KOPT-K1 (cell line): Measurements from ENCODE around the gene NRP1.

Experiments used
- H3K27ac ChIP-seq: fragments of 200-600 bp; sonication (generic); 2 replicates; pipeline ENCODE4 v1.5.1; 2016; ENCODE audit warnings: antibody characterized with exemption, mild to moderate bottlenecking, low read depth, low read length; ENCODE audit not compliant: poor library complexity, severe bottlenecking
- H3K36me3 ChIP-seq: fragments of 200-600 bp; sonication (generic); 2 replicates; pipeline ENCODE4 v1.5.1; 2017; ENCODE audit warnings: antibody characterized with exemption, mild to moderate bottlenecking, low read length, moderate library complexity; ENCODE audit not compliant: insufficient read depth
- H3K9me3 ChIP-seq: fragments of 200-600 bp; sonication (generic); 2 replicates; pipeline ENCODE4 v1.5.1; 2017; ENCODE audit warnings: antibody characterized with exemption, low read length, mild to moderate bottlenecking; ENCODE audit not compliant: insufficient read depth, poor library complexity, severe bottlenecking

Gene NRP1

DNA sequence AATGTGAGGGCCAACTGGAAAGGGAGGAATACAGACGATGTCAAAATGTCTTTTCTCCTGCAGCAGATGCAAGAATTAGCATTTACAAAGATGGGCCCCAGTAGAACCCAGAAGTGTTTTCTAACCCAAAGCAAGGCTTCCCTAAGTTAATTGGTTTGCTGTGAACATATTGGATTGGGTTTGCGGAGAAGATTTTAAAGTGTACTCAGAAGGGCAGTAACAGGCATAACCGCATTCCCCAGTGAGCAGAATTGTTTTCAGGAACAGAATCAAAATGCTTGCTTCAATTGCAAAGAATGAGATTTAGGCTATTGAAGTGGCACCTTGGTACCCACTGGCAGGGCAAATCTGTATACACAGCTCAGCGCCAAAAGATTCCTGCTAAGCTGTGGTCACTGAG, 78.0 kb downstream of the NRP1 start:
- Histone ChIP-seq H3K36me3 (no peaks in the 10 kb centered on the region), H3K9me3 (no peaks in the 10 kb centered on the region), H3K27ac (no peak overlapping the region)

DNA sequence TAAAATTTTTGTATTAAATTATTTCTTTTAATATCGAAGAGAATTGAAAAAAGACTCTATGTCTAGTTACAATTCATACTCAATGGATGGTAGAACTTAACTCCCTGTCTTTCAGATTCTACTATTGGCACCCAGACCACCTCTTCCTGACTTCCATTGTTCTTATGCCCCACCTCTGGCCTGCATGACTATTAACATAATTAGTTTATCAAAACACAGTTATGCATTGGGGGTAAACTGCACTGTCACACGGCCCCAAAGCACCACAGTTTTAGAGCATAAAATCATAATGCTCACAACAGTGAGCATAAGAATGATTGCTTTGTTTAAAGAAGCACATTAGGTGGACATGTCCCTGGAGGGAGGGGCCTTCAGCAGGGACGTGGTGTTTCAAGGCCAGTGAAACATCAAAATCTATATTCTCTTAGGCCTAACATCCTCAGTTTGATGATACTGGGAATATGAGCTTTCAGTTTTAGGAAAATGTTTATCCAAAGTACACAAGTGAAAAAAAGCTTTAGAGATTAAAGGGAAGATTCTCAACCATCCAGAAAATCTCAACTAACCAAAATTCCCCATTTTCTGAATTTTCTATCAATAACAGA, 79.8 kb downstream of the NRP1 start:
- H3K27ac ChIP-seq = no peak overlapping the region
- no peaks in the 10 kb centered on the region for H3K9me3 ChIP-seq
- H3K36me3 ChIP-seq = no peaks in the 10 kb centered on the region

DNA sequence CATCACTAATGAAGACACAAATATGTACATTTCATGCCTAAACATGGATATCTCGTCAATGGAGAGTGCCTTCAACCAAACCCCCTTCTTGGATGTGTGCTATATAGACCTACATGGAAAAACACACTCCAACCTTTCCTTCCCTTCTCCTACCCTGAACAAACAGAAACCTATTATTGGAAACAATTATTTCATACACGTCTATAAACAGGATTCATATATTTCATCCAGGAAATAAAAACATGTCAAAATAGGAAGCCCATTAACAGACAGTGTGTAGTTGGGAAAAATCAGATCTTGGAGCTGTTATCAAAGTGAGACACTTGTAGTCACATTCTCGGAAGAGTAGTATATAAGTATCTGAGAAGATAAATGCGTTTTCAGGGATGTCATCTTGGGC, 81.1 kb downstream of the NRP1 start:
- H3K36me3 ChIP-seq = no peaks in the 10 kb centered on the region
- no peak overlapping the region for H3K27ac ChIP-seq
- no peaks in the 10 kb centered on the region for H3K9me3 ChIP-seq

DNA sequence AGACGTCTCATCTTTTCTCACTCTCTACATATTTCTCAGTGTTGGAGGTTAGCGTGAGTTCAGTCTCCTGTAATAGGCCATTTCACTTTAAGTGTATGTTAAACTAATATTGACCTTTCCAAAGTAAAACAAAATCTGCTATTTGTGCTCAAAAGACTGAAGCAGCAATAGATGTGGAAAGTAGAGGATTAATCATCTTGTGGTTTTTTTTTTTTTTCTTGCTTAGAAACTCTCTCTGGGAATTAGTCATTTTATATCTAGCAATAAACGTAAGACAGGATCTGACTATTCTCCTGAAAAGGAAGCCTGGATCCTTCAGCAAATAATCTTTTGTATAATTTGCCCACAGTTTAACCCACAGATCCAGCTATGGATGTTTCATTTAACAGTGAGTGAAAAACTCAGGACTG, 81.7 kb downstream of the NRP1 start:
- Histone ChIP-seq H3K9me3 (no peaks in the 10 kb centered on the region), H3K27ac (no peak overlapping the region), H3K36me3 (no peaks in the 10 kb centered on the region)

DNA sequence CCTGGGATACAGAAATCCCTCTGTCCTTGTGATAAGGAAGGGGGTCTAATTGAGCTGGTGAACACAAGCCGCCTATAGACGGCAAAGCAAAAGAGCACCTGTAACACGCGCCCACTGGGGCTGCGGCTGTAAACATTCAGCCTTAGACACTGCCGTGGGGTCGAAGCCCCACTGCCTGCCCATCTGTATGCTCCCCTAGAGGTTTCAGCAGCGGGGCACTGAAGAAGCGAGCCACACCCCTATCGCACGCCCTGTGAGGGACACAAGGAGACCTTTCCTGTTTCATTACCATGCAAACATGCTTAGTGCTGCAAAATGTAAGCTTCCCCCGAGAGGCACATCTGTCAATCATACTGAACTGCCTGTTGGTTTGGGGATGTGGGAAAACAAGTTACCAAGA, 82.1 kb downstream of the NRP1 start:
- Histone ChIP-seq H3K36me3 (no peaks in the 10 kb centered on the region), H3K27ac (no peak overlapping the region), H3K9me3 (no peaks in the 10 kb centered on the region)

DNA sequence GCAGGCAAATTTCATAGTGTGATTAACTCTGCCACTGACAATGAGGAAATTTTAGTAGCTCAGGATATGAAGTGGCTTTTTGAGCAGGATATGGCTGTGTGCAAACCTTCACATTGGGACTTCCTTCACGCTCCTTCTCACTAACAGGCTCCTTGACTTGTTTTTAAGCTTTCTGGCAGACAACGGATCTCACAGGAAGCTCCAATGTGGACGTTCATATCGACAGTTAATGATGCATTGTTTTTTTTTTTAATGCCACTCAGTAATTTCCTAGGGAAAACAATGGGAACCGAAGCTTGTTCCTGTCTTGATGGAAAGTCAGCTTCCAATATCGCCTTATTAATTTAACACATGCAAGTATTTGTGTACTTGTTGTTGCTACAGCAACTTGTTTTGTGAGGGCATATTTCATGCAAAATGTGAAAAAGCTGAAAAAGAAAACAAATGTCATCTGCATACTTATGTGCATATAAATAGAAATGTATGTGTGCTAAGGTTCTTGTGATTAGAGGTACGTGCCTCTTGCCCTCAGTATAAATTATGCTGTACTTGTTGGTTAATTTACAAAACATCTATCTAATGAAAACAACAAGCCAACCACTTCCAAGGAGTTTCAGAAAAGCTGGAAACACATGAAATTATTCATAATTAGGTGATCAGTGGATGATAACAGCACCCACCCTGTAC, 84.7 kb downstream of the NRP1 start:
- Histone ChIP-seq H3K27ac (no peak overlapping the region), H3K36me3 (no peaks in the 10 kb centered on the region), H3K9me3 (no peaks in the 10 kb centered on the region)

DNA sequence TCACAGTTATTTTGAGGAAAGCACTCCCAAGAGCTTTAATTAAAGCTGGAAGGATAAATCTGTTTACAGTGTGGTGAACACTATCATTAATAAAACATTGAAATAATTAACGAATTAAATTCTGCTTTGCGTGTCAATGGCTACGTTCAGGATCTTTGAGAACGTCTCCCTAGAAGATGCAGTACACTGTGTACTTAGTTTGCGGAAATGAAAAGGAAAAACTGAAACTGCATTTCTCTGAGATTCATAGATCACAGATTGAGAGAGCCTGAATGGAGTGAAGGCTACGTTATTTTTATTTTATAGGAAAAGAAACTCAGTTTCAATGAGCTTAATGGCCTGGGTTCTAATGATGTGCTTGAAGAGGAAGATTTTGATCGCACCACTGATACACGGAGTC, 85.3 kb downstream of the NRP1 start:
- no peak overlapping the region for H3K27ac ChIP-seq
- no peaks in the 10 kb centered on the region for H3K36me3 ChIP-seq

DNA sequence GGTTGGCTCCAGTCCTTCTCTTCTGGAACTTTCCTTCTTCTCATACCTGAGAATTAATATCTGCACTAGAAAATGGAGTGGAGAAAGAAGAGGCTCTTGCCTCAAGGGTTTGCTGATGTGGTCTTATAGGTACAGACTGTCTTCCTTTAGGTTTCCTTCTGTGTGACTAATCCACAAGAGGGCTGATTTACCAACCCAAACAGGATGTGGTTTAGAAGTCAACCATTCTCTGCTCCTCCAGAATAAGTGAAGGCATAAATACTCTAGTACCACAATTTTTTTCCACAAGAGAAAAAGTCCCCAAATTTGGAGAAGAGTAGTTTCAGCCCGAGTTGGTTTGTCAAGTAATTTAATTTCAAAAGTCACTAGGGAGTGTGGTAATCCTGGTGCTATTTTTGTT, 85.8 kb downstream of the NRP1 start:
- Histone ChIP-seq H3K27ac (no peak overlapping the region), H3K36me3 (no peaks in the 10 kb centered on the region)

More for the DNA sequence above, 85.3 kb downstream of the NRP1 start:
- no peaks in the 10 kb centered on the region for H3K9me3 ChIP-seq

DNA sequence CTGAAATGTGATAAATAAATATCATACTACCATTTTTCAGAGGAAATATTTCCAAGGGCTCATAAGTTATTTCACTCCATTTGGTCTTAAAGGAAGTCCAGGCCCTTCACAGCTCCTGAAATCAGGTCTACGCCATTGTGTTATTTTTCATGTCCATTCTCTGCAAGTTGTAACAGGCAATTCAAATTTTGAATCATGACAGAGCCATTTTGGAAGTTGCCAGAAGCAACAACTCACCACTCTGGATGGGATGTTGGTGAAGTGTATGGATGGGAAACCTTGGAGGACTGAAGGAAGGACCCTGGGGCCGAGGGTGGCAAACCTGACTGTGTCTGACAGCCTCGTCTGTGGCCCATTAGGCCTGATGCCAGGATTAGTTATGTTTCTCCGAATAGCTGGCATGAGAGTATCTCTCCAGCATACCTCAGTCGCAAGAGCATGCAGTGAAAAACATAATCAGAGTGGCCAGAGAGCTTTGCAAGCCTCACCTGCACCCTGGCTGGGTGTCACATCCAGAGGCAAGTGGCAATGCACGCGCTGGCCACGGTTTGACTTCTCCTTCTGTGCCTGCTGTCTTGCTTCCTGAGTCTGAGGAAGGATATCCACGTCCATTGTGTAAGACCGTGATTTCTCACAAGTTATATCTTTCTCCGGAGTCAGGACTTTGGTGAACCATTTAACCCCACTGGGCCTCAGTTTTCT, 87.1 kb downstream of the NRP1 start:
- Histone ChIP-seq H3K27ac (no peak overlapping the region), H3K36me3 (no peaks in the 10 kb centered on the region), H3K9me3 (no peaks in the 10 kb centered on the region)

More for the DNA sequence above, 85.8 kb downstream of the NRP1 start:
- no peaks in the 10 kb centered on the region for H3K9me3 ChIP-seq

DNA sequence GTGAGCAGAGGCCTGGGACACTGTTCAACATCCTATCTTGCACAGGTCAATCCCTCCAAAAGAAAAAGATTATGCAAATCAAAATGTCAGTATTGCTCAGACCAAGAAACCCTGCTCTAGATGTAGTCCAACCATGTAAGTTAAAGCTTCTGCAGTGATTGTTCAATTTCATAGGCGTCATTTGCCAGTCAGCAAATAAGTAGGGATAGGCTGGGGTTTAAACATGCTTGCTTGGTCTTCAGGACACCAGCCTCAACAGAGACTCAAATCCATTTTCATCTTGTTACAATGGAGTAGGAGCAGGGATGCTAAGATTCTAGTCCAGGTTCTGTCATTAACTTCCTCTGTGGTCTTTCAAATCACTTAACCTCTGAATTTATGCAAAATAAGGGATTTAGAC, 89.1 kb downstream of the NRP1 start:
- no peaks in the 10 kb centered on the region for H3K36me3 ChIP-seq
- H3K9me3 ChIP-seq = no peaks in the 10 kb centered on the region
- no peak overlapping the region for H3K27ac ChIP-seq

DNA sequence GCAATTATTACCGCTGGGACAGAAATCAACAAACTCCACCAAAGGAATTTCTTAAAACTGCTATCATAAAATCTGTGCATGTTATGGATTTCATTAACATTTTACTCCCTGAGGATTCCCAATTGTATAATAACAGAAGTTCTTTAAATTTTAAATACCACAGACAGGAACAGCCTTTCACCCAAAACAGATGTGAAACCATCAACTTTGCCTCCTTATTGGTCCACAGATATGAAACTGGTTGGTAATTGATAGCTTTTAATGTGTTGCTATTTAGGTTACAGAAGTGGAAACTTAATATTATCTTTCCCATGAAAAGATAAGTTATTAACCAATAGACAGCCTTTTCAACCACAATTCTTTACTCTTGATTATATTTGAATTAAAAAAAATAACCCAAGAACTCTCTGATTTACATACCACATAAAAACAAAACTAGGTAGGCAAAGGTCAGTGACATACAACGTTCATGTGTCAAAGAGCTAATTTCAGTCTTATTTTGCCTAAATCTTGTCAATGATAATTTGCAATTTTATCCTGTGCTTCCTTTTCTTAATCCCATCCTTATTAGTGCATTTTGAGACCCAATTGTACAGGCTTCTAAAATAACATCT, 90.0 kb downstream of the NRP1 start:
- no peak overlapping the region for H3K27ac ChIP-seq
- H3K36me3 ChIP-seq = no peaks in the 10 kb centered on the region
- no peaks in the 10 kb centered on the region for H3K9me3 ChIP-seq

DNA sequence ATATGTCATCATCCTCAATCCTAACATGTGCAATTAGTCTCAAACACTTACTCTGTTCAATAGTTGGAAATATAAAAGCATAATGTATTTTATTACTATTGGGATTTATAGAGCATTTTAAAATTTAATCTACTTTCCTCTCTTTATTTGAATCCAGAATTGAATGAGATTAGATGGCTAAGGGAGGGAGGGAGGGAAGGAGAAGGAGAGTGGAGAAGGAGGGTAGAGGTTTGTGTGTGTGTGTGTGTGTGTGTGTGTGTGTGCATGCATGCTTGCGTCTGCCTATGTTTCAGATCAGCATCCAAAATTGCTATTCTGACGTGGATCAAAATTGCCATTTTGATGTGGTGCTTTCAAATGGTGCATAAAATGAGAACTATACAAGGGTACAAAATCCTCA, 90.8 kb downstream of the NRP1 start:
- Histone ChIP-seq H3K36me3 (no peaks in the 10 kb centered on the region), H3K9me3 (no peaks in the 10 kb centered on the region), H3K27ac (no peak overlapping the region)

DNA sequence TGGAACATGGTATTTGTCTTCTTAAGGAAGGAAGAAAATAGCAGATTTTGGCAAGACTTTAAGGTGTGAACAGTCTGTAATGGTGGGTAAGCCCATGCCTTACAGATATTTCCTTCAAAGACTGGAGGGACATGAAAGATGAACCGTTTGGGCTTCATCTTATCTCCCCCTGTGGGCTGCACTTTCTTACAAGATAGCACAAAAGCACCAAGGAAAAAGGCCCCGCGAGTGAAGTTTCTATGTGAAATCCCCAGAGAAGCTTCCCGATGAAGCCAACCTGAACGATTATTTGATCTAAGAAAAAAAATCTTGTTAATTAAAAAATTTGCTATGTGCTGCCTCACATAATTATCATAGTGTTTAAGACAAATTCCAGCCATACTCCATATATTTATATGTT, 91.5 kb downstream of the NRP1 start:
- Histone ChIP-seq H3K27ac (no peak overlapping the region), H3K9me3 (no peaks in the 10 kb centered on the region), H3K36me3 (no peaks in the 10 kb centered on the region)

DNA sequence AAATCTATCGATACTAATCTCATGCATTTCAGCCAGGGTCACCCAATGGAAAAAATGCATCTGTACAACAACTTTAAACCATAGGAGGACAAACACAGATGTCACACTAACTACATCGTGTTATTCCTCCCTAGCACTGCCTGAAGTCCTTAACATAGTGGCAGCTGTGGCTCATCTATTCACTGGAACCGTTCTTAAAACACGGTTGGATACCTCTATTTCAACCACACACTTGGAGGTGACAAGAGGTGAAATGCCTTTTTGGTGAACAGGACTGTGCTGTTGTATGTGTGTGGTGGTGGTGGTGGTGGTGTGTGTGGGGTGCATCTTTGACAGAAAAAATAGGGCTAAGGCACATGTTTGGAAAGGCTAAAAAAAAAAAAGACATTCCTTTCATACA, 93.1 kb downstream of the NRP1 start:
- no peaks in the 10 kb centered on the region for H3K36me3 ChIP-seq
- no peaks in the 10 kb centered on the region for H3K9me3 ChIP-seq
- H3K27ac ChIP-seq = no peak overlapping the region

DNA sequence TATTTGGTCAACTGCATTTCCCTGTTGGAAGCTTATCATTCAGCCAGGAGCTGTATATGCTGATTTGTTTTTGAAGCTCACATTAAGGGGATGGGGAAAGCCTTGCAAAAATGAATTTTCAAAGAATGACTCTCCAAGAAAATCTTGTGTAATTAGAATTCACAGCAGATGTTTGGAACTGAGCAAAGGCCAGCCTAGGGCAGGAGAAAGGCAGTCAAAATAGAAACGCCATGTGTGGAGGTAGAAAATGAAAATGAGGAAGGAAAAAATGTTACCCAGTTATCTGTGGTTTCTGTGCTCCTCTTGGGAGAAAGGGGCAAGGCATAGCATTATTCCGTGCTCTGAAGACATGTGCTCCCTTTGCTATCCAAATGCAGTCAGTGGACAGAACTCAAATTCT, 93.5 kb downstream of the NRP1 start:
- H3K9me3 ChIP-seq = no peaks in the 10 kb centered on the region
- no peak overlapping the region for H3K27ac ChIP-seq
- no peaks in the 10 kb centered on the region for H3K36me3 ChIP-seq
